ENCODE data around the gene DSG2. TPM values are rescaled to one million over a fixed set of nuclear protein-coding genes. Genes with fewer than 3 reads are reported as not detected.

The DSG2 gene
- total RNA-seq, 2 experiments from 2014 or later: 0.11 to 0.14 TPM

- POLR2A ChIA-PET: no interaction called here
- CTCF ChIA-PET: no interaction called here
- TF ChIP-seq CTCF (IDR thresholded peaks at IDR 0.05): no peak
Observed at GRCh38 chr18:31577195-31577594, 79.2 kb downstream of the DSG2 start.

GRCh38 chr18:31578126-31578525 is 80.1 kb downstream of the DSG2 start:
- Mint-ChIP-seq H3K27ac (no peak overlapping the region), H3K4me3 (no peak overlapping the region), H3K27me3 (no peaks in the 10 kb centered on the region), H3K36me3 (ENCODE audit: low read depth) (no peaks in the 10 kb centered on the region), H3K4me1 (ENCODE audit: low read depth) (no peaks in the 10 kb centered on the region), H3K9me3 (no peaks in the 10 kb centered on the region)
- ChIA-PET CTCF (no interaction called here), POLR2A (no interaction called here)
- no peak overlapping the region for H3K27ac ChIP-seq (ENCODE audit: low read depth in 1 of 2, low read length in 2 of 2)
- intact Hi-C loops (cut with DNase I, micrococcal nuclease): no loop called here
- no peaks in the 10 kb centered on the region for H3K27me3 ChIP-seq (ENCODE audit: control insufficient read depth in 1 of 2, insufficient read depth in 2 of 2, low read length in 2 of 2)
- H3K36me3 ChIP-seq (ENCODE audit: insufficient read depth, low read length): no peaks in the 10 kb centered on the region
- H3K9me3 ChIP-seq (ENCODE audit: control insufficient read depth in 1 of 2, insufficient read depth in 1 of 2, low read length in 2 of 2): no peaks in the 10 kb centered on the region
- H3K4me1 ChIP-seq (ENCODE audit: insufficient read depth, low read length): no peaks in the 10 kb centered on the region
- H3K4me3 ChIP-seq (ENCODE audit: low read length): no peak overlapping the region
- DNase-seq (no peak), ATAC-seq (ENCODE audit: poor library complexity) (no peak)
- no peak for TF ChIP-seq CTCF (IDR thresholded peaks at IDR 0.05)

More at GRCh38 chr18:31577195-31577594, 79.2 kb downstream of the DSG2 start:
- H3K27me3 ChIP-seq (ENCODE audit: control insufficient read depth in 1 of 2, insufficient read depth in 2 of 2, low read length in 2 of 2): no peaks in the 10 kb centered on the region
- Mint-ChIP-seq H3K36me3 (ENCODE audit: low read depth) (no peaks in the 10 kb centered on the region), H3K27ac (no peak overlapping the region), H3K9me3 (no peaks in the 10 kb centered on the region), H3K4me1 (ENCODE audit: low read depth) (no peaks in the 10 kb centered on the region), H3K4me3 (no peak overlapping the region), H3K27me3 (no peaks in the 10 kb centered on the region)
- ATAC-seq (ENCODE audit: poor library complexity) (no peak), DNase-seq (no peak)
- no peaks in the 10 kb centered on the region for H3K36me3 ChIP-seq (ENCODE audit: insufficient read depth, low read length)
- H3K27ac ChIP-seq (ENCODE audit: low read depth in 1 of 2, low read length in 2 of 2): no peak overlapping the region
- intact Hi-C loops (cut with DNase I, micrococcal nuclease): no loop called here
- H3K9me3 ChIP-seq (ENCODE audit: control insufficient read depth in 1 of 2, insufficient read depth in 1 of 2, low read length in 2 of 2): no peaks in the 10 kb centered on the region
- H3K4me3 ChIP-seq (ENCODE audit: low read length): no peak overlapping the region
- no peaks in the 10 kb centered on the region for H3K4me1 ChIP-seq (ENCODE audit: insufficient read depth, low read length)

- Mint-ChIP-seq H3K36me3 (ENCODE audit: low read depth) (no peaks in the 10 kb centered on the region), H3K27ac (no peak overlapping the region), H3K4me3 (no peak overlapping the region), H3K9me3 (no peaks in the 10 kb centered on the region), H3K27me3 (no peaks in the 10 kb centered on the region), H3K4me1 (ENCODE audit: low read depth) (no peaks in the 10 kb centered on the region)
- H3K4me1 ChIP-seq (ENCODE audit: insufficient read depth, low read length): no peaks in the 10 kb centered on the region
- H3K9me3 ChIP-seq (ENCODE audit: control insufficient read depth in 1 of 2, insufficient read depth in 1 of 2, low read length in 2 of 2): no peaks in the 10 kb centered on the region
- H3K36me3 ChIP-seq (ENCODE audit: insufficient read depth, low read length): no peaks in the 10 kb centered on the region
- H3K4me3 ChIP-seq (ENCODE audit: low read length): no peak overlapping the region
- no peak overlapping the region for H3K27ac ChIP-seq (ENCODE audit: low read depth in 1 of 2, low read length in 2 of 2)
- ATAC-seq (ENCODE audit: poor library complexity) (no peak), DNase-seq (no peak)
- POLR2A ChIA-PET: no interaction called here
- CTCF ChIA-PET: no interaction called here
- intact Hi-C loops (cut with DNase I, micrococcal nuclease): no loop called here
- H3K27me3 ChIP-seq (ENCODE audit: control insufficient read depth in 1 of 2, insufficient read depth in 2 of 2, low read length in 2 of 2): no peaks in the 10 kb centered on the region
- no peak for TF ChIP-seq CTCF (IDR thresholded peaks at IDR 0.05)
Observed at GRCh38 chr18:31579375-31579774, 81.4 kb downstream of the DSG2 start.

Data from CD4-positive, alpha-beta T cell (primary cell).